Measurements from ENCODE around the gene FGGY. TPM values are rescaled to one million over a fixed set of nuclear protein-coding genes. Genes with fewer than 3 reads are reported as not detected.

FGGY gene
- total RNA-seq, 1 experiment from 2014 or later, result 12.0 TPM

DNA sequence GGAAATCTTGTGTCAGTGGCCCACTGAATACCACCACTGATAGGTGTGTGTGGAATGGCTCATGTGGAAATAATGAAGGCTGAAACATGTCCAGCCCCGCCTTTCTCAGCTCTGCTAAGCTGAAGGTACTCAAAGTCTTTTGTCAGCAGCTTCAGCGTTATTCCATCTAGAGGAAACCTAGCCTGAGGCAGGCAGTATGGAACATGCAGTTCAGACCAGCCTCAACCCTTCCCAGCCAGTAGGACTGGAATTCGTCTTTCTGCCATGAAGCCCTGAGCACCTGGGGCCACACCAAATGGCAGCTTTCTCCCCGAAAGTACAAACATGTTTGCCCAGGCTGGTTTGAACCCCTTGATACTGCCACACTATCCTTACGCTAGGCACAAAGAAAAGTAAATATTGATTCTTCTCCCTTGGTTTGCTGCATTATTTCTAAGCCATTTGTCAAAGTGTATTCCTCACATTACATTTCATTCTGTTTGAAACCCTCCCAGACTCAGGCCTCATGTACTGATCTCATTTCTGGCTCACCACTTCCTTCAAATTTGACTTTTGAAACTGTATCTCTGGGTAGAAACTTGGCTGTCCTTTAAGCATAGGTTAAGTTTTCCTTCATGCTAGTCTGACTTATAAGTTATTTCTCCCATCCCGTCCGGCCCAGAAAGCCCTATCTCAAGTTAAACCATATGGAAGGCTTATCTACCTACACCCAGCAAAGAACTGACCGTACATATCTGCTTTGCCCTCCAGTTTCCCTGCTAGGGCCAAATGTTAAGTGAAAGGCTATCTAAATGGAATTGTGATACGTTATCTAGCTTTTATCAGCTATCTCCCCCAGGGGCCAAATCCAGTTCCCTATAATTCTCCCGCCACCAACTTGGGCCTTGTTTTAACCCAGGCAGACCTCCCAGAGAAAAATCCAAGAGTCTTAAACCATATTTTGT is 472.2 kb downstream of the FGGY start:
- Mint-ChIP-seq H3K27me3 (ENCODE audit: low read depth) (no peaks in the 10 kb centered on the region), H3K27ac (no peak overlapping the region), H3K4me1 (peaks cover 16% of the 10 kb centered on the region), H3K9me3 (no peaks in the 10 kb centered on the region), H3K36me3 (no peaks in the 10 kb centered on the region), H3K4me3 (no peak overlapping the region)
- TF ChIP-seq GABPB1 (CRISPR knock-in tag; IDR thresholded peaks at IDR 0.05) (no peak), ZNF263 (CRISPR knock-in tag; IDR thresholded peaks at IDR 0.05; ENCODE audit: low read depth) (no peak)
- TF ChIP-seq, protein P1, sequence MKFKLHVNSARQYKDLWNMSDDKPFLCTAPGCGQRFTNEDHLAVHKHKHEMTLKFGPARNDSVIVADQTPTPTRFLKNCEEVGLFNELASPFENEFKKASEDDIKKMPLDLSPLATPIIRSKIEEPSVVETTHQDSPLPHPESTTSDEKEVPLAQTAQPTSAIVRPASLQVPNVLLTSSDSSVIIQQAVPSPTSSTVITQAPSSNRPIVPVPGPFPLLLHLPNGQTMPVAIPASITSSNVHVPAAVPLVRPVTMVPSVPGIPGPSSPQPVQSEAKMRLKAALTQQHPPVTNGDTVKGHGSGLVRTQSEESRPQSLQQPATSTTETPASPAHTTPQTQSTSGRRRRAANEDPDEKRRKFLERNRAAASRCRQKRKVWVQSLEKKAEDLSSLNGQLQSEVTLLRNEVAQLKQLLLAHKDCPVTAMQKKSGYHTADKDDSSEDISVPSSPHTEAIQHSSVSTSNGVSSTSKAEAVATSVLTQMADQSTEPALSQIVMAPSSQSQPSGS (CRISPR knock-in tag; IDR thresholded peaks at IDR 0.05; ENCODE audit: borderline replicate concordance, low read depth), result no peak
- TF ChIP-seq, protein P2, sequence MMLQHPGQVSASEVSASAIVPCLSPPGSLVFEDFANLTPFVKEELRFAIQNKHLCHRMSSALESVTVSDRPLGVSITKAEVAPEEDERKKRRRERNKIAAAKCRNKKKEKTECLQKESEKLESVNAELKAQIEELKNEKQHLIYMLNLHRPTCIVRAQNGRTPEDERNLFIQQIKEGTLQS (CRISPR knock-in tag; conservative IDR thresholded peaks at IDR 0.05), result no peak
- ChIA-PET POLR2A (interaction anchor here (0.6 kb wide), 1 partner anchor 50 kb away, joined by 3 read pairs; no protein-coding TSS in a partner anchor), CTCF (interaction anchor here (1.1 to 1.2 kb wide), 2 partner anchors 10 kb away, joined by 4 read pairs; no protein-coding TSS in a partner anchor)
- no peak; the same call in 1 of the 2 replicates for ATAC-seq
- no peak for DNase-seq (ENCODE audit: low spot score)

DNA sequence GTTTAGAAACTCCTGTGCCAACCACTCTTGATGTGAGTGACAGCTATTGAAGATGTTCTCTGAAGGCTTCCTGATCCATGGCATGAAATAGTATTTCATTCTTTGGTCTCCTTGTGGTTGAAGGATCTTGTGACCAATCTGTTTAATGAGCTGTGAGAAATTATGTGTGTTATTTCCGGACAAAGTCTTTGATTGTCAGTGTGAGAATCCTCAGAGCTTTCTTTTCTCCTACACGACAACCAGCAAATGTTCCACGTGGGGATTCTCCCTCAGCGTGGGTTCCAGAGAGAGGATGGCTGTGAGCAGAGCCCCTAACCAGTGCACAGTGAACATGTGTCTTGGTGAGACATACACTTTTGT is 472.8 kb downstream of the FGGY start:
- H3K9me3 Mint-ChIP-seq, result no peaks in the 10 kb centered on the region
- peaks cover 16% of the 10 kb centered on the region for H3K4me1 Mint-ChIP-seq
- ATAC-seq, result no peak
- ChIA-PET CTCF (interaction anchor here (1.1 kb wide), 1 partner anchor 11 kb away, joined by 4 read pairs; no protein-coding TSS in a partner anchor), POLR2A (no interaction called here)
- no peak overlapping the region for H3K4me3 Mint-ChIP-seq
- no peaks in the 10 kb centered on the region for H3K27me3 Mint-ChIP-seq (ENCODE audit: low read depth)
- no peaks in the 10 kb centered on the region for H3K36me3 Mint-ChIP-seq
- H3K27ac Mint-ChIP-seq, result no peak overlapping the region
- DNase-seq (ENCODE audit: low spot score), result no peak
- TF ChIP-seq GRHL2 (CRISPR knock-in tag; IDR thresholded peaks at IDR 0.05; ENCODE audit: insufficient replicate concordance, severe bottlenecking) (no peak), TEAD1 (CRISPR knock-in tag; IDR thresholded peaks at IDR 0.05) (no peak), PRRX2 (CRISPR knock-in tag; IDR thresholded peaks at IDR 0.05) (no peak), ETV6 (CRISPR knock-in tag; IDR thresholded peaks at IDR 0.05) (no peak)
- TF ChIP-seq, protein P3, sequence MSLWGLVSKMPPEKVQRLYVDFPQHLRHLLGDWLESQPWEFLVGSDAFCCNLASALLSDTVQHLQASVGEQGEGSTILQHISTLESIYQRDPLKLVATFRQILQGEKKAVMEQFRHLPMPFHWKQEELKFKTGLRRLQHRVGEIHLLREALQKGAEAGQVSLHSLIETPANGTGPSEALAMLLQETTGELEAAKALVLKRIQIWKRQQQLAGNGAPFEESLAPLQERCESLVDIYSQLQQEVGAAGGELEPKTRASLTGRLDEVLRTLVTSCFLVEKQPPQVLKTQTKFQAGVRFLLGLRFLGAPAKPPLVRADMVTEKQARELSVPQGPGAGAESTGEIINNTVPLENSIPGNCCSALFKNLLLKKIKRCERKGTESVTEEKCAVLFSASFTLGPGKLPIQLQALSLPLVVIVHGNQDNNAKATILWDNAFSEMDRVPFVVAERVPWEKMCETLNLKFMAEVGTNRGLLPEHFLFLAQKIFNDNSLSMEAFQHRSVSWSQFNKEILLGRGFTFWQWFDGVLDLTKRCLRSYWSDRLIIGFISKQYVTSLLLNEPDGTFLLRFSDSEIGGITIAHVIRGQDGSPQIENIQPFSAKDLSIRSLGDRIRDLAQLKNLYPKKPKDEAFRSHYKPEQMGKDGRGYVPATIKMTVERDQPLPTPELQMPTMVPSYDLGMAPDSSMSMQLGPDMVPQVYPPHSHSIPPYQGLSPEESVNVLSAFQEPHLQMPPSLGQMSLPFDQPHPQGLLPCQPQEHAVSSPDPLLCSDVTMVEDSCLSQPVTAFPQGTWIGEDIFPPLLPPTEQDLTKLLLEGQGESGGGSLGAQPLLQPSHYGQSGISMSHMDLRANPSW (CRISPR knock-in tag; conservative IDR thresholded peaks at IDR 0.05; ENCODE audit: low read depth), result no peak
- TF ChIP-seq, protein P4, sequence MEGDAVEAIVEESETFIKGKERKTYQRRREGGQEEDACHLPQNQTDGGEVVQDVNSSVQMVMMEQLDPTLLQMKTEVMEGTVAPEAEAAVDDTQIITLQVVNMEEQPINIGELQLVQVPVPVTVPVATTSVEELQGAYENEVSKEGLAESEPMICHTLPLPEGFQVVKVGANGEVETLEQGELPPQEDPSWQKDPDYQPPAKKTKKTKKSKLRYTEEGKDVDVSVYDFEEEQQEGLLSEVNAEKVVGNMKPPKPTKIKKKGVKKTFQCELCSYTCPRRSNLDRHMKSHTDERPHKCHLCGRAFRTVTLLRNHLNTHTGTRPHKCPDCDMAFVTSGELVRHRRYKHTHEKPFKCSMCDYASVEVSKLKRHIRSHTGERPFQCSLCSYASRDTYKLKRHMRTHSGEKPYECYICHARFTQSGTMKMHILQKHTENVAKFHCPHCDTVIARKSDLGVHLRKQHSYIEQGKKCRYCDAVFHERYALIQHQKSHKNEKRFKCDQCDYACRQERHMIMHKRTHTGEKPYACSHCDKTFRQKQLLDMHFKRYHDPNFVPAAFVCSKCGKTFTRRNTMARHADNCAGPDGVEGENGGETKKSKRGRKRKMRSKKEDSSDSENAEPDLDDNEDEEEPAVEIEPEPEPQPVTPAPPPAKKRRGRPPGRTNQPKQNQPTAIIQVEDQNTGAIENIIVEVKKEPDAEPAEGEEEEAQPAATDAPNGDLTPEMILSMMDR (IDR thresholded peaks at IDR 0.05), result no peak
- TF ChIP-seq, protein P5, sequence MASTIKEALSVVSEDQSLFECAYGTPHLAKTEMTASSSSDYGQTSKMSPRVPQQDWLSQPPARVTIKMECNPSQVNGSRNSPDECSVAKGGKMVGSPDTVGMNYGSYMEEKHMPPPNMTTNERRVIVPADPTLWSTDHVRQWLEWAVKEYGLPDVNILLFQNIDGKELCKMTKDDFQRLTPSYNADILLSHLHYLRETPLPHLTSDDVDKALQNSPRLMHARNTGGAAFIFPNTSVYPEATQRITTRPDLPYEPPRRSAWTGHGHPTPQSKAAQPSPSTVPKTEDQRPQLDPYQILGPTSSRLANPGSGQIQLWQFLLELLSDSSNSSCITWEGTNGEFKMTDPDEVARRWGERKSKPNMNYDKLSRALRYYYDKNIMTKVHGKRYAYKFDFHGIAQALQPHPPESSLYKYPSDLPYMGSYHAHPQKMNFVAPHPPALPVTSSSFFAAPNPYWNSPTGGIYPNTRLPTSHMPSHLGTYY (CRISPR knock-in tag; IDR thresholded peaks at IDR 0.05), result no peak
- TF ChIP-seq, protein P6, sequence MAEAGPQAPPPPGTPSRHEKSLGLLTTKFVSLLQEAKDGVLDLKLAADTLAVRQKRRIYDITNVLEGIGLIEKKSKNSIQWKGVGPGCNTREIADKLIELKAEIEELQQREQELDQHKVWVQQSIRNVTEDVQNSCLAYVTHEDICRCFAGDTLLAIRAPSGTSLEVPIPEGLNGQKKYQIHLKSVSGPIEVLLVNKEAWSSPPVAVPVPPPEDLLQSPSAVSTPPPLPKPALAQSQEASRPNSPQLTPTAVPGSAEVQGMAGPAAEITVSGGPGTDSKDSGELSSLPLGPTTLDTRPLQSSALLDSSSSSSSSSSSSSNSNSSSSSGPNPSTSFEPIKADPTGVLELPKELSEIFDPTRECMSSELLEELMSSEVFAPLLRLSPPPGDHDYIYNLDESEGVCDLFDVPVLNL (CRISPR knock-in tag; IDR thresholded peaks at IDR 0.05; ENCODE audit: borderline replicate concordance, low read depth), result no peak

Measured in WTC11 (cell line).